Measurements from ENCODE around the gene LYPD6.

DNA sequence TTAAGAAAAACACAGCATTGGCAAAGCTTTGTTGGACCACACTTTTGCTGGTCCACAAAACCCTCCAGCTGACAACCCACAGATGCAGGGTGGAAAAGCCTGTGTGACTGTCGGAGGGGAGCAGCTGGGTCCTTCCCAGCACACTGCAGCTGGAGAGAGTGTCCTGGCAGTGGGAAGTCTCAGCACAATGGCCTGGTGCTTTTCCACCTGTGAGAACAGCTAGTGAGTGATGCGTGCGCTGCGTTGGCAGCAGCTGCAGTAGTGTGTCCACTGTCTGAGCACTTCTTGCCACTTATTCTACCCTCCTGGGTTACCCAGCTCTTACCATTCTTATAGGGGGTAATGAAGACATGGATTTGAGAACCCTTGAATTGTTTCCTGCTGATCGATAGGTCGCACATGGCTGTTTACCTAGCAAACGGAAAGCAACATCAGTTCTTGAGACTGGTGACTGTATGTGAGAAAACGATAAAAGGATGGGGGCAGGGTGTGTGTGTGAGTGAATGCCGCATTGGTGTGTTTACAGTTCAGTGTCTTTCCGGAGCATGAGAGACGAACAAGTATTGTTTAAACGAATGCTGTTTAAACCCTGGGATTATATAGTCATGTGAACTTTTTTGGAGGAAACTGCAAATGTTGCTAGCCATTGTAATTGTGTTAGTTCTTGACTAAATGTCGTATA, 69.7 kb downstream of the LYPD6 start:
- TF ChIP-seq POLR2AphosphoS5 (IDR thresholded peaks at IDR 0.05) (no peak), EP300 (IDR thresholded peaks at IDR 0.05) (no peak), POLR2A (IDR thresholded peaks at IDR 0.05; ENCODE audit: low read depth) (no peak)
- TF ChIP-seq, protein P1, sequence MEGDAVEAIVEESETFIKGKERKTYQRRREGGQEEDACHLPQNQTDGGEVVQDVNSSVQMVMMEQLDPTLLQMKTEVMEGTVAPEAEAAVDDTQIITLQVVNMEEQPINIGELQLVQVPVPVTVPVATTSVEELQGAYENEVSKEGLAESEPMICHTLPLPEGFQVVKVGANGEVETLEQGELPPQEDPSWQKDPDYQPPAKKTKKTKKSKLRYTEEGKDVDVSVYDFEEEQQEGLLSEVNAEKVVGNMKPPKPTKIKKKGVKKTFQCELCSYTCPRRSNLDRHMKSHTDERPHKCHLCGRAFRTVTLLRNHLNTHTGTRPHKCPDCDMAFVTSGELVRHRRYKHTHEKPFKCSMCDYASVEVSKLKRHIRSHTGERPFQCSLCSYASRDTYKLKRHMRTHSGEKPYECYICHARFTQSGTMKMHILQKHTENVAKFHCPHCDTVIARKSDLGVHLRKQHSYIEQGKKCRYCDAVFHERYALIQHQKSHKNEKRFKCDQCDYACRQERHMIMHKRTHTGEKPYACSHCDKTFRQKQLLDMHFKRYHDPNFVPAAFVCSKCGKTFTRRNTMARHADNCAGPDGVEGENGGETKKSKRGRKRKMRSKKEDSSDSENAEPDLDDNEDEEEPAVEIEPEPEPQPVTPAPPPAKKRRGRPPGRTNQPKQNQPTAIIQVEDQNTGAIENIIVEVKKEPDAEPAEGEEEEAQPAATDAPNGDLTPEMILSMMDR (IDR thresholded peaks at IDR 0.05), result no peak

Data from esophagus muscularis mucosa (tissue), 4 donors.